Stomach (tissue), 9 donors: Measurements from ENCODE around the gene ATXN1. TPM values are rescaled to one million over a fixed set of nuclear protein-coding genes. Genes with fewer than 3 reads are reported as not detected.
"Not testable (repeated sequence)": the region's sequence is repeated elsewhere in the genome, so short reads cannot be mapped to it uniquely, and the experiment has no call there.

Experiments
- DNase-seq, 2 donors: peaks; one replicate each; pipeline versions ENCODE4 v3.0.0 to v3.0.0-alpha.2; 2013 to 2019
- H3K27ac ChIP-seq, 5 donors: fragments of 200-600 bp in 4 of 5; sonication (generic) in 4 of 5; one replicate each; pipeline ENCODE4 v1.5.1; 2013 to 2019; ENCODE audit warnings: mild to moderate bottlenecking in 1 of 5, moderate library complexity in 1 of 5
- H3K27me3 ChIP-seq, 3 donors: fragments of 200-600 bp; sonication (generic); one replicate each; pipeline ENCODE4 v1.5.1; 2017 to 2019; ENCODE audit warnings: mixed run types in 1 of 3
- H3K36me3 ChIP-seq, 4 donors: fragments of 200-600 bp; sonication (generic); 1 replicate in 3 of 4; 2 replicates in 1 of 4; pipeline ENCODE4 v1.5.1; 2016 to 2019
- H3K4me1 ChIP-seq, 4 donors: fragments of 200-600 bp; sonication (generic); one replicate each; pipeline ENCODE4 v1.5.1; 2016 to 2019
- H3K4me3 ChIP-seq, 4 donors: fragments of 200-600 bp; sonication (generic) in 3 of 4; one replicate each; pipeline ENCODE4 v1.5.1; 2016 to 2019; ENCODE audit warnings: mild to moderate bottlenecking in 1 of 4
- H3K9me3 ChIP-seq, 4 donors: fragments of 200-600 bp; sonication (generic); one replicate each; pipeline ENCODE4 v1.5.1; 2016 to 2019
- EP300 ChIP-seq: sonication (generic); formaldehyde crosslinking; IDR thresholded peaks from one replicate; pipeline ENCODE4 v1.6.1; 2017; ENCODE audit warnings: antibody characterized with exemption
- POLR2A ChIP-seq, 4 donors: fragments of 450-650 bp; IDR thresholded peaks; one replicate each; pipeline ENCODE4 v1.6.1; 2016; ENCODE audit warnings: antibody characterized with exemption in 4 of 4, control low read depth in 2 of 4, mild to moderate bottlenecking in 1 of 4, moderate library complexity in 1 of 4
- POLR2AphosphoS5 ChIP-seq, 3 donors: sonication (generic); formaldehyde crosslinking; IDR thresholded peaks; one replicate each; pipeline ENCODE4 v1.6.1; 2016; ENCODE audit warnings: antibody characterized with exemption in 3 of 3
- WGBS, 5 donors: extraction: QIAGEN DNeasy Blood & Tissue Kit in 3 of 5; methylation state at CpG; one replicate each; pipeline versions ENCODE4 v1.1.5 to v1.1.7; 2013 to 2018; 5-methylcytosine and 5-hydroxymethylcytosine counted together
- intact Hi-C: fragments of 100-400 bp; cut with DNase I; formaldehyde crosslinking; loops from one replicate; pipeline ENCODE4 v1.15.1; 2023; ENCODE audit warnings: low total_unique reads
- polyA plus RNA-seq, 3 donors: library from polyadenylated mRNA; stranded (reverse); fragments of 200-250 nt; gene quantifications; one replicate each; pipeline ENCODE4 v1.2.3, GENCODE V29; 2013
- total RNA-seq, 5 donors: library from RNA; depleted of rRNA; stranded (reverse); fragments of >200 nt; gene quantifications; one replicate each; pipeline versions ENCODE4 v1.1.0 to v1.2.3, GENCODE V29; 2014 to 2016
- TF ChIP-seq, protein P1 (sequence below), 7 experiments: fragments of 450-650 bp in 4 of 7; fragments of 200-600 bp in 3 of 7; sonication (generic) in 3 of 7; IDR thresholded peaks; one replicate each; pipeline ENCODE4 v1.5.1; 2016 to 2019; ENCODE audit warnings: antibody characterized with exemption in 7 of 7, control low read depth in 2 of 7, mild to moderate bottlenecking in 1 of 7
- donor health status: healthy with polysubstance abuse.
- donor health status: Bipolar disorder and iron deficiency.
- donor health status: healthy.

The ATXN1 gene
- total and polyA plus RNA-seq, 8 donors: 5.2 to 106 (median 39.0) TPM

DNA sequence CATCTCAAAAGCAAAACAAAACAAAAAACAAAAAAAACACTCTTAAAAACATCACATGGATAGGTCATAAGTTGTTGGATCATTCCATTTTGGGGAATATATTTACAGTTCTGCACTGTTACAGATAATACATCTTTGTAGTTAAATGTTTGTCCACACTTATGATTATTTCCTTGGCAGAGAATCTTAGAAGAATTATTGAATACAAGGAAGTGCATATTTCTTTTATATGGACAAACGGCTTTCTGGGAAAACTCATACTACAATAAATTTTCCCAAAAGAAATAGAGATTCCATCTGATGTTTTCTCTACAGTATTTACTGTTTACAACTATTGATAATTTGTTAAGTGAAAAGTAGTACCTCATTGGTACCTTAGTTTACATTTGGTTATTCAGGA lies 489.1 kb downstream of the ATXN1 start:
- no peak for DNase-seq
- Histone ChIP-seq H3K4me3 (no peak overlapping the region), H3K27ac (no peak overlapping the region), H3K36me3 (peaks cover 0 to 19% (median 0%) of the 10 kb centered on the region in 4 donors), H3K4me1 (peaks cover 0 to 19% (median 8%) of the 10 kb centered on the region in 4 donors), H3K27me3 (no peaks in the 10 kb centered on the region), H3K9me3 (no peaks in the 10 kb centered on the region)
- 21 to 50% (median 37%) methylated on average over 1 of the region's 1 CpG for WGBS, 5 donors
- intact Hi-C loops: no loop called here
- no peak for TF ChIP-seq POLR2AphosphoS5 (IDR thresholded peaks at IDR 0.05)
- TF ChIP-seq POLR2A (IDR thresholded peaks at IDR 0.05): no peak
- no peak for TF ChIP-seq EP300
- TF ChIP-seq, protein P1, sequence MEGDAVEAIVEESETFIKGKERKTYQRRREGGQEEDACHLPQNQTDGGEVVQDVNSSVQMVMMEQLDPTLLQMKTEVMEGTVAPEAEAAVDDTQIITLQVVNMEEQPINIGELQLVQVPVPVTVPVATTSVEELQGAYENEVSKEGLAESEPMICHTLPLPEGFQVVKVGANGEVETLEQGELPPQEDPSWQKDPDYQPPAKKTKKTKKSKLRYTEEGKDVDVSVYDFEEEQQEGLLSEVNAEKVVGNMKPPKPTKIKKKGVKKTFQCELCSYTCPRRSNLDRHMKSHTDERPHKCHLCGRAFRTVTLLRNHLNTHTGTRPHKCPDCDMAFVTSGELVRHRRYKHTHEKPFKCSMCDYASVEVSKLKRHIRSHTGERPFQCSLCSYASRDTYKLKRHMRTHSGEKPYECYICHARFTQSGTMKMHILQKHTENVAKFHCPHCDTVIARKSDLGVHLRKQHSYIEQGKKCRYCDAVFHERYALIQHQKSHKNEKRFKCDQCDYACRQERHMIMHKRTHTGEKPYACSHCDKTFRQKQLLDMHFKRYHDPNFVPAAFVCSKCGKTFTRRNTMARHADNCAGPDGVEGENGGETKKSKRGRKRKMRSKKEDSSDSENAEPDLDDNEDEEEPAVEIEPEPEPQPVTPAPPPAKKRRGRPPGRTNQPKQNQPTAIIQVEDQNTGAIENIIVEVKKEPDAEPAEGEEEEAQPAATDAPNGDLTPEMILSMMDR (IDR thresholded peaks at IDR 0.05): no peak

DNA sequence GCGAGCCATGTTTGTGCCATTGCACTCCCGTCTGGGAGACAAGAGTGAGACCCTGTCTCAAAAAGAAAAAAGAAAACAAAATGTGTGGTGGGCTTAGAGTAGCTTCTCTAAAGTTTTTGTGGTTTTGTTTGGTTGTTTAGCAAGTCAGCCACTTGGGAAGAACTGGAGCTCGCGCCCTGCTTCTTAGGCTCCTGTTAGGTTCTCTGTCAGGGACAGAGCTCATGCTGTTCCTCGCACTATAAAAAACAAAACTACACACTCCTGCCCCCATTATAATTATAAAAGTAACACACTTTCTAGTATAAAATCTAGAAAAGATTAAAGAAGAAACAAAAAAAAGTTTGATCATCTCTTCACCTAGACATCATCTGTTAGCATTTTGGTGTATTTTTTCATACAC lies 489.8 kb downstream of the ATXN1 start:
- intact Hi-C loops: no loop called here
- Histone ChIP-seq H3K4me1 (peaks cover 0 to 13% (median 2%) of the 10 kb centered on the region in 4 donors), H3K4me3 (no peak overlapping the region), H3K36me3 (peaks cover 0 to 26% (median 0%) of the 10 kb centered on the region in 4 donors), H3K27ac (no peak overlapping the region), H3K9me3 (no peaks in the 10 kb centered on the region), H3K27me3 (no peaks in the 10 kb centered on the region)
- no peak for DNase-seq
- TF ChIP-seq, protein P1 (IDR thresholded peaks at IDR 0.05): no peak
- no peak for TF ChIP-seq EP300
- no peak for TF ChIP-seq POLR2AphosphoS5 (IDR thresholded peaks at IDR 0.05)
- TF ChIP-seq POLR2A (IDR thresholded peaks at IDR 0.05): no peak
- WGBS, 5 donors: 92 to 99% (median 97%) methylated on average over 5 of the region's 5 CpGs

DNA sequence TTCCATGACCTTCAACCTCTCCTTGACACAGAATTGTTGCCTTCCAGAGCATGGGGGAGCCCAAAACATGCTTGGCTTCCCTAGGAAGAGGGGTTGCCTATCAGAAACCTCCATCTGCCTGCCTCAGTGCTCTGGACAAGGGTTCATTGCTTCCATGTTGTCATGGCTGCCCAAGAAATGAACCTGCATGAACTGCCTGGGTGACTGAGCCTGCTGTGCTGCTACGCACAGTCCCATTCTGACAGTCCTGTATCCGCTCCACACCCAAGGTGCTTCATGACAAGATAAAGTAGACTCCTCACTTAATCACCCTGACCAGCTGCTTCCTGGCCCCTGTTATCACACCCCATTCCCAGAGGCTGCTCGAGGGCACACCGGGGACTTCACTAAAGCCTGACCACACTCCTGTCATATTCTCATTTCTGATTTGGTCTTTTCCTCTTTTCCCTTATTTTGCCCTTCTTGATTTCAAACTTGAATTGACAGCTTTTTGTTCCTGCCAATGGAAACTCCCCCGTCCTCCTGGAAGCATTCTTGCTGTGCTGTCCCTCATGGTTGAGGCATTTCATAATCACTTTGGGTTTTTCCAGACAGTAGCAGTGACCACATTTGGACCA lies 491.0 kb downstream of the ATXN1 start:
- 84 to 94% (median 88%) methylated on average over 5 of the region's 5 CpGs for WGBS, 5 donors
- no peak for DNase-seq
- TF ChIP-seq, protein P1 (IDR thresholded peaks at IDR 0.05): no peak
- TF ChIP-seq EP300 (no peak), POLR2AphosphoS5 (IDR thresholded peaks at IDR 0.05) (no peak), POLR2A (IDR thresholded peaks at IDR 0.05) (no peak)
- H3K27ac ChIP-seq: no peak overlapping the region
- intact Hi-C loops: no loop called here
- no peak overlapping the region for H3K4me3 ChIP-seq
- peaks cover 0 to 33% (median 0%) of the 10 kb centered on the region in 4 donors for H3K36me3 ChIP-seq
- H3K4me1 ChIP-seq: peaks cover 0 to 13% (median 2%) of the 10 kb centered on the region in 4 donors
- no peaks in the 10 kb centered on the region for H3K27me3 ChIP-seq
- no peaks in the 10 kb centered on the region for H3K9me3 ChIP-seq

DNA sequence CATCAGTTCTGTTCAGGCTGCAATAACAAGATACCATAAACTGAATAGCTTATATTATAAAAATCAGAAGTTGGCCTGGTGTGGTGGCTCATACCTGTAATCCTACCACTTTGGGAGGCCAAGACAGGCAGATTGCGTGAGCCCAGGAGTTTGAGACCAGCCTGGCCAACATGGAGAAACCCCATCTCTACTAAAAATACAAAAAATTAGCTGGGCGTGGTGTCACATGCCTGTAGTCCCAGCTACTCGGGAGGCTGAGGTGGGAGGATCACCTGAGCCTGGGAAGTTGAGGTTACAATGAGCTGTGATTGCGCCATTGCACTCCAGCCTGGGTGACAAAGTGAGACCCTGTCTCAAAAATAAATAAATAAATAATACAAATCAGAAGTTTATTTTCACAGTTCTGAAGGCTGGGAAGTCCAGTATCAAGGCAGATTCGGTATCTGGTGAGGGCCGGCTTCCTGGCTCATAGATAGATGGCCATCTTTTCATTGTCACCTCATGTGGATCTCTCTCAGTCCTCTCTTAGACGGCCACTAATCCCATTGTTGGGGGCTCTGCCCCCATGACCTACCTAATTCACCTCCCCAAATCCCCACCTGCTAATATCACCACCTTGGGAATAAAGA lies 491.7 kb downstream of the ATXN1 start:
- H3K4me1 ChIP-seq: peaks cover 0 to 13% (median 2%) of the 10 kb centered on the region in 4 donors
- H3K4me3 ChIP-seq, H3K27ac ChIP-seq, H3K9me3 ChIP-seq, intact Hi-C loops, DNase-seq, H3K27me3 ChIP-seq: not testable (repeated sequence)
- 86 to 94% (median 91%) methylated on average over 7 of the region's 7 CpGs for WGBS, 5 donors
- peaks cover 0 to 29% (median 0%) of the 10 kb centered on the region in 4 donors for H3K36me3 ChIP-seq
